Posterior vena cava (tissue), 2 donors: Measurements from ENCODE around the gene RPL31. TPM values are rescaled to one million over a fixed set of nuclear protein-coding genes. Genes with fewer than 3 reads are reported as not detected.
"Not testable (repeated sequence)": the region's sequence is repeated elsewhere in the genome, so short reads cannot be mapped to it uniquely, and the experiment has no call there.

ENCODE experiments used
- DNase-seq: peaks from one replicate; pipeline ENCODE4 v3.0.0-alpha.2; 2020; ENCODE audit warnings: low spot score
- intact Hi-C, 2 donors: fragments of 100-400 bp; cut with DNase I; formaldehyde crosslinking; loops; one replicate each; pipeline versions ENCODE4 v1.14.1 to v1.14.2; 2022 to 2023
- total RNA-seq, 2 donors: library from RNA; stranded (reverse); fragmentation: NEBNext Ultra II Directional; extraction: Animal tissue kit (Norgen Biotek cat#: 25700); gene quantifications; one replicate each; pipeline ENCODE4 v1.2.1, GENCODE V29; 2021
- donor health status: DM: yes; HTN: yes; CAD: no.
- donor health status: DM: yes; HTN: yes; CAD: no.

Gene RPL31
- total RNA-seq, 2 donors from 2014 or later = 1,083 to 1,087 TPM

DNA sequence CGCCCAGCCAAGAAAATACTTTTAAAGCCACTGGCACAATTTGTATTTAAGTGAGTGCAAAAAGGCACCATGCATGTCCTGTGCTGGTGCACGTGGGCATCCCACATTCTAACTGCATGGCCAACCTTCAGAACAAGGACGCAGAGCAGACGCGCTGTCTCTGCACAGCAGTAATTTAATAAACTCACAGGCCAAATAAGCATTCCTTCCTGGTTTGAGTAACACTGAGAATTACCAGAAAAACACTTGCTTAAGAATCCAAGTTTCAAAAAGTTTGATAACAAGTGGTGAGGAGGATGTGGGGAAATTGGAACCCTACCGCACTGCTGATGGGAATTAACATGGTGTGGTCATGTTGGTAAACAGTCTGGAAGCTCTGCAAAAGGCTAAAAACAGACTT, 38.7 kb downstream of the RPL31 start:
- peak; percentile 67 for DNase-seq
- intact Hi-C loops = no loop called here

DNA sequence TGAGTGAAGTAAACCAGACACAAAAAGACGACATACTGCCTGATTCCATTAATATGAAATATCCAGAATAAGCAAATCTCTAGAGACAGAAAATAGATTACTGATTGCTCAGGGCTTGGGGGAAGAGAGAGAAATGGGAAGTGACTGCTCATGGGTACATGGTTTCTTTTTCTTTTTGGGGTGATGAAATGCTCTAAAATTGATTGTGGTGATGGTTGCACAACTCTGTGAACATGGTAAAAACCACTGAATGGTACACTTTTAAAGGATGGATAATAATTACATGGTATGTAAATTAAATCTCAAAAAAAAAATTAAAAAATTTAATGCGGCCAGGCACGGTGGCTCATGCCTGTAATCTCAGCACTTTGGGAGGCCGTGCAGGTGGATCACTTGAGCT, 39.3 kb downstream of the RPL31 start:
- intact Hi-C loops = no loop called here
- DNase-seq = no peak

DNA sequence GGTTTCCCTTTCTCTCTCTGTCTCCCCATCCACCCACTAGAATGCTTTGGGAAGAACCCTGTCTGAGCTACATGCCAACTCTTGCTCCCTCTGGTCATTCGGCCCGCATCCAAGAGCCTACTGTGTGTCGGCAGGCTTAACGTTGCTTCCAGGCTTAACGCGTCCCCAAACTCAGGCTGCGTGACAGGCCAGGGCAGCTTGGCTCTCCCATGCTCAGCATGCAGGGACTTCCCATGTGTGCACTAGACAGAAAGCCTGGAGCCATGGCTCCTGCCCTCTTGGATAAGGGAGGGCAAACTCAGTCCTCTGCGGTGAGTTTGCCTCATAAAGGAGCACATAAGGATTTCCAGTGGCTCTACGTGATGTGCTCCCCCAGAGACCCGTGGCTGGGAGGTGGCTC, 43.2 kb downstream of the RPL31 start:
- intact Hi-C loops = no loop called here
- no peak for DNase-seq

DNA sequence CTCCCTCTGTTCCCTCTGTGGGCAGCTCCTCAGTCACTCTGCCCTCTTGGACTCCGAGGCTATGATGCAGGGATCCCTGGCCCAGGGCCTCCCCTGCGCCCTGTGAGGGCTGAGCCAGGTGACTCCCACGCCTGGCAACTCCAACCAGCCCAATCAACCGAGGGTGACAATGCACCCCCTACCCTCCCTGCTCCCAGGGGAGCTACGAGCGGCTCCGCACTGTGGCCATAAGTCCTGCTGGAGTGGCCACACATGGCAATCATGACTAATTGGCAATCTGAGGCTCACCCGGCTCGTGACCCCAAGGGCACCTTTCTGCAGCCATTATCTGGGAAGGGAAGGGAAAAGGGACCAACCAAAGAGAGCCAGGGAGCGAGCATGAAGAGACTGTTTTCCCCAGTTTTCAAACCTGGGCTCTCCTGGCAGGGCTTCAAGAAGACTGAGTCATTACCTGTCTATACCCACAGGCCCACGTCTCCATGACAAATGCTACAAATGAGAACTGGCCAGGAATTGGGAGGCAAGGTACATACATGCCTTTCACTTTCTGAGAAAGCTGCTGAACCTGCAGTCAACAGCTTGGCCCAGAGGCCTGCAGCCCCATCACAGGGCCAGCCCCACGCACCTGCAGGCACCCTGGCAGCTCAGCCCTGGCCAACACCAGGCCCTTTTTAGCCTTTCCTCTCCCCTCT, 45.1 kb downstream of the RPL31 start:
- DNase-seq = no peak
- intact Hi-C loops = no loop called here

DNA sequence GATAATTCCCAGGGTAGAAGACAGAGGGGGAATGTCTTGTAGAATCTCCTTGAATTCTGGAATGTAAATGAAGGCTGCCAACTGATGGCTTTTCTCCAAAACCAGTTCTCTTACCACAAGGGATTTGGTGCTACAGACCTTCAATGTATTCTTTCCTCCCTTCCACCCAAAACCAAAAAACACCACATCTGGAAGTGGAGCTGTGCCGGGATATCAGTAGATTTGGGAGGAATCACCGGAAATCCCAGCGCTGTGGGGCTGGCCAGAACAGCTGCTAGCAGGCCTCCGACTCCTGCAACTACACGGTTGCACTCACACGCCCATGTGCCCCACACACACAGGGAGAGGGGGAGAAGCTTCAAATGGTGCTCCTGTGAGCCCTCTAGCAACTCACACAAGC, 45.7 kb downstream of the RPL31 start:
- no peak for DNase-seq
- intact Hi-C loops = no loop called here

DNA sequence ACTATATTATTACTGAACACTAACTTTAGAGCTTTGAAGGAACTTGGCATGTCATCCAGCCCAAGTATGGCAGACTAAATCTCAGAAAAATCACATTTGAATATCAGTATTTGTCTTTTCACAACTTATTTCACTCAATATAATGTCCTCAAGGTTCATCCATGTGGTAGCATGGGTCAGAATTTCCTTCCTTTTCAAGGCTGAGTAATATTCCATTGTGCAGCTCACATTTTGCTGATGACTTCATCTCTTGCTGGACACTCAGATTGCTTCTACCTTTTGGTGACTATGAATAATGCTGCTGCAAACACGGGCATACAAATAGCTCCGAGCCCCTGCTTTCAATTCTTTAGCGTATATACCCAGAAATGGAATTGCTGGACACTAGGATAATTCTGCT, 46.7 kb downstream of the RPL31 start:
- intact Hi-C loops = no loop called here
- DNase-seq = no peak

DNA sequence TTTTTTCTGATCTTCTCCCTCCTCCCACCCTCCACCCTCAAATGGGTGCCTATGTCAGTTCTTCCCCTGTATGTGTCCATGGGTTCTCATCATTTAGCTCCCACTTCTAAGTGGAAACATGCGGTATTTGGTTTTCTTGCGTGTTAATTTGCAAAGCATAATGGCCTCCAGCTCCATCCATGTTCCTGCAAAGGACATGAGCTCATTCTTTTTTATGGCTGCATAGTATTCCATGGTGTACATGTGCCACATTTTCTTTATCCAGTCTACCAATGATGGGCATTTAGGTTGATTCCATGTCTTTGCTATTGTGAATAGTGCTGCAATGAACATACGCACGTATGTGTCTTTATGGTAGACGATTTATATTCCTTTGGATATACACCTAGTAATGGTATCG, 48.8 kb downstream of the RPL31 start:
- intact Hi-C loops, DNase-seq: not testable (repeated sequence)

DNA sequence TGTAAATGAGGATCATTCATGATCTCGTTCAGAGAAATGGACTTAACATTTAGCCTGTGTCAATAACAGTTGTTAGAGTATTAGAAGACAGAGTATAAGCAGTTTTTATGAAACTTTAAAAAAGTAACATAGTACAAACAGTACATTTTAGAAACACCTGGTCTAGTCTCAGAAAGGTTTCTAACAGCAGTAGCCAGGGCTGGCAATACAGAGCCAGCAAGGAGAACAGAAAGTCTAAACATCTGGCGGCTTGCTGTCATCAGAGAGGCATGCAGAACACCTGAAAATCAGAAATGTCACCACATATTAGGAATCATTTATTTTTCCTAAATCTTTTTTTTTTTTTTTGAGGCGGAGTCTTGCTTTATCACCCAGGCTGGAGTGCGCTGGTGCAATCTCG, 50.1 kb downstream of the RPL31 start:
- intact Hi-C loops = no loop called here
- no peak for DNase-seq

DNA sequence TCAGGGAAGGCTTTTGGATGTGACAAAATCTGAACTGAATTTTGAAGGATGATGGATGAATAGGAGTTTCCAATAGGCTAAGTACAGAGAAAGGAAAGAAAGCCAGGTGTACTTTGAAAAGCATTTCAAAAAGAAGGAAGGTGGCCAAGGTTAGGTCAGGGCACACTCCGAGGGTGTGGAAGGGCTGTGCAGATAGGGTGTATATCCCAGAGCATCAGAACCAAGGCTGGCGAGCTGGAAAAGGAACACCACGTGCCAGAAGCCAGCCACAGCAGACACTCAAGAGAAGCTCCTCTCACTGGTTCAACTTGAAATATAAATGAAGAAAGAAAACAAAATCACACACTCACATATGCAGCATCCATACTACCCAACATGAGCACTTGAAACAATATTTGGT, 51.0 kb downstream of the RPL31 start:
- intact Hi-C loops = no loop called here
- no peak for DNase-seq

Other genes with a start within 250 kb of the RPL31 start
- gene NPAS2, start 182.2 kb upstream of the RPL31 start, total RNA-seq = 10 to 100 TPM; 30.1 to 56.9 TPM
- gene TBC1D8, start 149.1 kb downstream of the RPL31 start, total RNA-seq = 10 to 100 TPM; 13.5 to 13.9 TPM